ENCODE results near the gene ZBTB20.

ZBTB20 gene

GRCh38 chr3:114454551-114455251, 692.4 kb downstream of the ZBTB20 start:
- DNase-seq: peak; percentile 83

DNA sequence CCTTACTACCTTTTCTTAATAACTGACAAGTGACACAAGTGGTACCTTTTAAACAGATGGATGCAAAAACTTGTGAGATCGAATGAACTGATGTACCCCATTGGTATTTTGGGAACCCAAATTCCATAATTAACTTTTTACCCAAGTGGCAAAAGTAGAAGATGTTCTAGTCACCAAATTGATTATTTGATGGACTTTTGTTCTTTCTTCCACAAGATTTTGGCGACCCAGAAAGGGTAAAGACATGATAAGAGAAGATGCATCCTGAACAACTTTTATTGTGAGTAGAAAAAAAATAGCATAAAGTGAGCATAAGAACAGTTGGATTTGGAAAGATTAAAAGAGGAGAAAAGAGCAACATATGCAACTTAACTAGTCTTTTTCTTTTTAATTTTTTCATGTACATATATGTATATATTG, 693.7 kb downstream of the ZBTB20 start:
- DNase-seq: no peak

DNA sequence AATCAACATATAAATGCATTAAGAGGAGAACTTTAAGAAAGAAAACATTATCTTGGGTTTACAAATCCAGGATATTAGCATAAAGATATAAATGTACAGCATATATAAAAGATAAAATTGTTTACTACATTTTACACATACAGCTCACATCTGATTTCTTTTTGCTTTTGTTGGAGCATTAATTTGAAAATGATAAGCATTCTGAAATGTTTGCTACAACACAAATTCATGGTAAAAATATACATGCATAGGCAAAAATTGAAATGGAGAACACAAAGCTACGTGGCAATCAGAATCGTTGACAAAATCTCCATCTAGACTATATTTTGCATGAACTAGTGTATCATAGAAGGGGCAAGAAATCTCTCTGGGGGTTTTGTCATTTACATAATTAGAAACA, 694.2 kb downstream of the ZBTB20 start:
- no peak for DNase-seq

- DNase-seq: peak; percentile 70
Measured at GRCh38 chr3:114452256-114452655, 694.8 kb downstream of the ZBTB20 start.

GRCh38 chr3:114451561-114452018, 695.5 kb downstream of the ZBTB20 start:
- DNase-seq: no peak

DNA sequence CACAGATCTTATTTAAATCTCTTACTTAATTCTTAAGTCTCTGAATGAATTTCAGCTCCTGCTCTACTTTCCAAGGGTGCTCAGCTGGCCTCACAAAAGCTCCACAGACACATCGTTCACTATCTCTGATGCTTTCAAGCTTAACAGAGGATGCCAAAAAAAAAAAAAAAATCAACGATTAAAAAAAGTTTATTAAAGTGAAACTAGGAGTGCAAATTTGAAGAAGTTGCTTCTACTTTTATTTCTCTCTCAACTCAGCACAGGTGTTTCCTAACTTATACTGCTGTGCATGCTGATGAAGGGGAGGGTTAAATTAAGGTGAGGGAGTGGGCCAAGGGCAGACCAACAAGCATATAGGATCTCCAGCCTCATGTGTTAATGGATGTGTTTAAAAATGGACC, 696.0 kb downstream of the ZBTB20 start:
- peak; percentile 31 for DNase-seq

GRCh38 chr3:114450008-114450596, 697.0 kb downstream of the ZBTB20 start:
- DNase-seq: peak; percentile 74

GRCh38 chr3:114449271-114450007, 697.6 kb downstream of the ZBTB20 start:
- peak; percentile 88 for DNase-seq

DNA sequence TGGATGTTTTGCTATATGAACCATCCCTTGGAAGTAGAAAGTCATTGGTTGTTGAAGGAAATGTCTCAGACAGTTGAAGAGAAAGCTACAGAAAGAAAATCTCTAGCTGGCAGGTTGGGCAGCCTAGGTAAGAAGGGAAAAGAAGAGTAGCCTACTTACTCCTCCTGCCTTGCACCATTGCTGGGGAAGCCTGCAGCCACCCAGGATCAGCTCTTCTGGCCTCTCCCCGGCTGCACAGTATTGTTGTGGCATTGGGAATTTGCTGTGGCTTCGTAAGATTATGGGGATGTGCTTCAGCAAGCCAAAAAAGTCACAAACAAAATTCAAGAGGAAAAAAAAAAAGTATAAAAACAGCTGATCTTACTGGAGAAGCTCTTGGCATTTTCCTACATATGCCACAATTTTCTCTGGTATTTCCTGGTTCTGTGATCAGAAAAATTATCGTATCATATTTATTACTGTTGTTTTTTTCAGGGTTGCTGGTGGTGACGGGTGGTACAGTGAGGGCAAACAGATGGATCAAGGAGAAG, 699.1 kb downstream of the ZBTB20 start:
- peak; percentile 17 for DNase-seq

DNA sequence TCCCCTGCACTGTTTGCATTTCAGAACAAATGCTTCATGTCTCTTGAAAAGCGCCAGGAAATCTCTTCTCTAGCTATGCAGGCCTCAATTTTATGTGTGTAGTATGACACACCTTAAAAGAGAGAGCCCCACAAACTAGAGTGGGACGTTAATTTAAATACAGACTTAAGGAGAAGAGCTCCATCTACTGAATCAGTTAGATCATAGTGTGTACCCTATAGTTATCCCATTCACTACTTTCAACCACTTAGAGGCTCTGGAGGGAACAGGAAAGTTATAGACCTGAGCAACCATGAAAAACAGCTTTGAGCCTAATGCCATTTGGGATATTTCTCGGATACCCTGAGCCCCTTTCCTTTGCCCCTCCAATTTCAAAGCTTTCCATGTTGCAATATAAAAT, 699.5 kb downstream of the ZBTB20 start:
- DNase-seq: no peak

- DNase-seq: no peak
Measured at GRCh38 chr3:114446600-114446999, 700.5 kb downstream of the ZBTB20 start.

DNA sequence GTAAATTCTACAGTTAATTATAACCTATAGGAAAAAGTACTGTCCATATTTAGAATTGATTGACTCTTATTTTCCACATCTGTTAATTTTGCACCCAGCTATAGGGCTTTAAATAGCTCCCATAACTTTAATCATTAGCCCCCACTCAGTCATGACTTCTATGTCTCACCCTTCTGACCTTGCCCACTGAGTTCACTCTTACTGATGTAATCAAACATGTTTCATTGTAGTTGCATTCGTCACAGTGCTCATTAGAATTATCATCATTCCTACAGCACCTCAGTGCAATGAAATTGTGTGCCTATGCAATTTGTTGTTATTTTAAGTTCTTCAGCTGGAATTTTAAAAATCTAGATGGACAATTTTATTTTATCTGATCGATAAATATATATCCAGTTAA, 701.9 kb downstream of the ZBTB20 start:
- DNase-seq: no peak

DNA sequence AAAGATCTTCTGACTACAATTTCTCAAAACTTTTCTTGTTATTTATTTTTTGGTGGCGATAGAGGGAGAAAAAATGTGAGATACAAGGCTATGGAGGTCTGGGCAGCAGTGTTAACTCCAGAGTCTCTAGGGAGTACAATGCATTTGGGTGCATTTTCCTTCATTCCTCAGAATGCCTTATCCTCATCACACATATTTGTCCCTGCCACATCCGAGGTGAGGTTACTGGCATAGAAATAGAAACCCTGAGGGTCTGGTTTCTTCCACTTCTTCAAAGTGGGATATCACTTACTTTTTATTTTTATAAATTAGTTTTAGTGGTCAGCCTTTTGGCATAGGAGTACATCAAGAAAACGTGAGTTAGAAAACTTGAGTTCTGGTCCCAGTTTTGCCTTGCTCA, 702.9 kb downstream of the ZBTB20 start:
- DNase-seq: no peak

- no peak for DNase-seq
Measured at GRCh38 chr3:114442246-114442645, 704.8 kb downstream of the ZBTB20 start.

DNA sequence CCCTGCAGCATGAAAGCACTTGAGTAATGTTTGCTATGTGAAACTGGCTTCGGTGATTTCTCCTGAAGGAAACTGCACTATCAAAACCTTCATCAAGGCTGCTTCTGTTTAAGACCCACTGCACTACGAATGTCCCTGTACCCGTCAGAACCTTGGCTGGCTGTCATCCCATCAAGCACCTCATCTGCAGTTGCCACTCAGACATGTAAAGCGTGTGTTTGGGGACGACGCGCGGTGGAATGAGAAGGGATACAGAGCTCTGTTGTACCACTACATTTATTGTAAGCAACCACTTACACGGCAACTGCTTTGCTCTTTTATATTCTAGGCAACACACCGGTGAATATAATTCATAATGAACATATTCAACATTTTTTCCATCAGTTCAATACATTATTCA, 705.7 kb downstream of the ZBTB20 start:
- no peak for DNase-seq

- DNase-seq: no peak
Measured at GRCh38 chr3:114440700-114441099, 706.4 kb downstream of the ZBTB20 start.

DNA sequence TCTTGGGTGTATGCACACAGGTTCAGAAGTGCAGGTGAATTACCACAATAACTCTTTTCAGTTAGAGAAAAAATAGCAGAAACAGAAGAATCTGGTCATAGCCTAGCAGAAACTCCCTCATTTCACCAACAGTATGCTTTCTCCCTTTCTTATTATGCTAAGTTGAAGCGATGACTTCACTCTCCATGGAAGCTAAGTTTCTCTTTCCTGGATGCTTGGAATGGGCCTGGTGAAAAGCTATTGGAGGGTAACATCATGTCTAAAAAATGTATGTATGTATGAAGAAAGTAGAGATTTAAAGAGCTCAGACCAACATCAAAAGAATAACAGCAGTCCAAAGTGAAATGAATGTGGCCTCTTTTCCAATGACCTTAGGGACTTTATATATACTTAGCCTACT, 707.8 kb downstream of the ZBTB20 start:
- no peak for DNase-seq

DNA sequence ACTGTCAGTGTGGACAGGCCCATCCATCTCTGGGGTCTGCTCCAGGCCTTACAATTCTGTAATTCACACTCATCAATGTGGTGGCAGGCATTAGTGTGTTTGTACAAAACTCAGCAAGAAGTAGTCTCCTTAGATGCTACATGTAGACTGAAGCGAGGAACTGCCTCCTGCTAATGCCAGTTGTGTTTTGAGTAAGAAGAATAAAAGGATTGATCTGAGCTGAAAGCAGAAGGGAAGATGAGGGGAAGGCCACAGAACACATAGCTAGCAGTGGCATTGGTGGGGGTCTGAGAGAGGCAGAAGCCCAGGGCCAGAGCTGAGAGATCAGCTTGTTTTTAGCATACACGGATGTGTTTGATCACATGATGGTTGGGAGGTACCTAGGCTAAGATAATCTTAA, 709.2 kb downstream of the ZBTB20 start:
- DNase-seq: no peak

GRCh38 chr3:114436182-114436581, 710.9 kb downstream of the ZBTB20 start:
- no peak for DNase-seq

GRCh38 chr3:114435386-114436115, 711.5 kb downstream of the ZBTB20 start:
- peak; percentile 11 for DNase-seq

DNA sequence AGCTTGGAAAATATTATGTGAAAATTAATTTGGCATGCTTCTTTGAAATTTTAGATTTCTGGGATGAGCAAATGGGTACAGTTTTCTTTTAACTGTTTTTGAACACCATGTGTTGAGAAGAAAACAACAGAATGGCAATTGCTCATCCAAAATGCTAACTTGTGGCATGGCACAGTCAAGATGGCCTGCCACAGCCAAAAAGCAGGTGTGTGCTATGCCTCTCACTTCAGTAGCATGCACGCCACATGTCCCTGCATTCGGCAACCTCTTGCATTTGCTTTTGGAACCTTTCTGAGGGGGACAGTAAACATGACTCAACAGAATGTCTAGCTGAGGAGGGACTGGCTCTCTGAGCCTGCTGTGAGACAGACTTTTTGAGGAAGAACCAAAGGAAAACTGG, 714.8 kb downstream of the ZBTB20 start:
- DNase-seq: no peak

GRCh38 chr3:114428044-114428595, 719.0 kb downstream of the ZBTB20 start:
- DNase-seq: no peak
